ENCODE measurements around the gene STT3A.
A peak's percentile ranks its signal among the peaks of the same experiment; 100 is the strongest.

The STT3A gene

GRCh38 chr11:125623064-125623463 lies 30.4 kb downstream of the STT3A start:
- Histone ChIP-seq H3K4me3 (ENCODE audit: low read length in 2 of 2) (no peak overlapping the region), H3K27ac (ENCODE audit: low read length) (no peak overlapping the region), H3K9ac (ENCODE audit: low read length in 2 of 2) (no peak overlapping the region), H3K27me3 (ENCODE audit: control insufficient read depth in 1 of 2, insufficient read depth in 2 of 2, low read length in 2 of 2) (no peaks in the 10 kb centered on the region), H3K9me3 (ENCODE audit: control insufficient read depth in 2 of 2, low read length in 2 of 2) (no peaks in the 10 kb centered on the region), H3K4me1 (ENCODE audit: control insufficient read depth, insufficient read depth, low read length) (peaks cover 16% of the 10 kb centered on the region), H3K36me3 (ENCODE audit: control insufficient read depth in 2 of 2, insufficient read depth in 2 of 2, low read length in 2 of 2) (peaks cover 19 to 32% of the 10 kb centered on the region in 2 donors)

GRCh38 chr11:125624756-125625213 lies 32.1 kb downstream of the STT3A start, which contains the start of gene CHEK1:
Gene CHEK1, plus strand, starts transcription at chr11:125625163. Its CDS starts 1,606 bp downstream, at chr11:125626769.
- Histone ChIP-seq H3K9ac (ENCODE audit: low read length in 2 of 2) (peak within 1 kb of the TSS; percentile 77 to 89), H3K9me3 (ENCODE audit: control insufficient read depth in 2 of 2, low read length in 2 of 2) (no peaks in the 10 kb centered on the region), H3K27me3 (ENCODE audit: control insufficient read depth in 1 of 2, insufficient read depth in 2 of 2, low read length in 2 of 2) (no peaks in the 10 kb centered on the region), H3K36me3 (ENCODE audit: control insufficient read depth in 2 of 2, insufficient read depth in 2 of 2, low read length in 2 of 2) (peaks cover 8 to 18% of the 10 kb centered on the region in 2 donors), H3K27ac (ENCODE audit: low read length) (peak within 1 kb of the TSS; percentile 90), H3K4me3 (ENCODE audit: low read length in 2 of 2) (peak within 1 kb of the TSS; percentile 88 to 91), H3K4me1 (ENCODE audit: control insufficient read depth, insufficient read depth, low read length) (peaks cover 16% of the 10 kb centered on the region)

GRCh38 chr11:125625225-125625629 lies 32.6 kb downstream of the STT3A start:
- Histone ChIP-seq H3K27me3 (ENCODE audit: control insufficient read depth in 1 of 2, insufficient read depth in 2 of 2, low read length in 2 of 2) (no peaks in the 10 kb centered on the region), H3K36me3 (ENCODE audit: control insufficient read depth in 2 of 2, insufficient read depth in 2 of 2, low read length in 2 of 2) (peaks cover 3 to 14% of the 10 kb centered on the region in 2 donors), H3K9me3 (ENCODE audit: control insufficient read depth in 2 of 2, low read length in 2 of 2) (no peaks in the 10 kb centered on the region), H3K9ac (ENCODE audit: low read length in 2 of 2) (peak overlapping the region; percentile 77 to 89), H3K4me3 (ENCODE audit: low read length in 2 of 2) (peak overlapping the region; percentile 88 to 91), H3K4me1 (ENCODE audit: control insufficient read depth, insufficient read depth, low read length) (peaks cover 16% of the 10 kb centered on the region), H3K27ac (ENCODE audit: low read length) (peak overlapping the region; percentile 90)

GRCh38 chr11:125625630-125626287 lies 33.1 kb downstream of the STT3A start:
- H3K27ac ChIP-seq (ENCODE audit: low read length) = peak overlapping the region; percentile 90
- no peaks in the 10 kb centered on the region for H3K27me3 ChIP-seq (ENCODE audit: control insufficient read depth in 1 of 2, insufficient read depth in 2 of 2, low read length in 2 of 2)
- H3K9ac ChIP-seq (ENCODE audit: low read length in 2 of 2) = peak overlapping the region; percentile 77 to 89
- peak overlapping the region; percentile 88 to 91 for H3K4me3 ChIP-seq (ENCODE audit: low read length in 2 of 2)
- H3K36me3 ChIP-seq (ENCODE audit: control insufficient read depth in 2 of 2, insufficient read depth in 2 of 2, low read length in 2 of 2) = peaks cover 0 to 10% of the 10 kb centered on the region in 2 donors
- peaks cover 16% of the 10 kb centered on the region for H3K4me1 ChIP-seq (ENCODE audit: control insufficient read depth, insufficient read depth, low read length)
- no peaks in the 10 kb centered on the region for H3K9me3 ChIP-seq (ENCODE audit: control insufficient read depth in 2 of 2, low read length in 2 of 2)

- Histone ChIP-seq H3K4me1 (ENCODE audit: control insufficient read depth, insufficient read depth, low read length) (peaks cover 16% of the 10 kb centered on the region), H3K4me3 (ENCODE audit: low read length in 2 of 2) (peak overlapping the region; percentile 88 to 91), H3K27me3 (ENCODE audit: control insufficient read depth in 1 of 2, insufficient read depth in 2 of 2, low read length in 2 of 2) (no peaks in the 10 kb centered on the region), H3K9ac (ENCODE audit: low read length in 2 of 2) (peak overlapping the region; percentile 77 to 89), H3K36me3 (ENCODE audit: control insufficient read depth in 2 of 2, insufficient read depth in 2 of 2, low read length in 2 of 2) (peaks cover 0 to 5% of the 10 kb centered on the region in 2 donors), H3K27ac (ENCODE audit: low read length) (peak overlapping the region; percentile 90), H3K9me3 (ENCODE audit: control insufficient read depth in 2 of 2, low read length in 2 of 2) (no peaks in the 10 kb centered on the region)
These were observed 33.8 kb downstream of the STT3A start for GRCh38 chr11:125626288-125626950.

- H3K27me3 ChIP-seq (ENCODE audit: control insufficient read depth in 1 of 2, insufficient read depth in 2 of 2, low read length in 2 of 2) = no peaks in the 10 kb centered on the region
- no peaks in the 10 kb centered on the region for H3K9me3 ChIP-seq (ENCODE audit: control insufficient read depth in 2 of 2, low read length in 2 of 2)
- no peak overlapping the region for H3K27ac ChIP-seq (ENCODE audit: low read length)
- peak overlapping the region in 1 of 2 donors; percentile 77 for H3K9ac ChIP-seq (ENCODE audit: low read length in 2 of 2)
- peaks cover 16% of the 10 kb centered on the region for H3K4me1 ChIP-seq (ENCODE audit: control insufficient read depth, insufficient read depth, low read length)
- no peaks in the 10 kb centered on the region for H3K36me3 ChIP-seq (ENCODE audit: control insufficient read depth in 2 of 2, insufficient read depth in 2 of 2, low read length in 2 of 2)
- H3K4me3 ChIP-seq (ENCODE audit: low read length in 2 of 2) = no peak overlapping the region
These were observed 34.7 kb downstream of the STT3A start for GRCh38 chr11:125627236-125627910.

- H3K9me3 ChIP-seq (ENCODE audit: control insufficient read depth in 2 of 2, low read length in 2 of 2) = no peaks in the 10 kb centered on the region
These were observed 45.2 kb downstream of the STT3A start for GRCh38 chr11:125637840-125638239.

GRCh38 chr11:125638315-125638714 lies 45.7 kb downstream of the STT3A start:
- Histone ChIP-seq H3K9me3 (ENCODE audit: control insufficient read depth in 2 of 2, low read length in 2 of 2) (no peaks in the 10 kb centered on the region), H3K9ac (ENCODE audit: low read length in 2 of 2) (no peak overlapping the region), H3K27me3 (ENCODE audit: control insufficient read depth in 1 of 2, insufficient read depth in 2 of 2, low read length in 2 of 2) (no peaks in the 10 kb centered on the region), H3K4me1 (ENCODE audit: control insufficient read depth, insufficient read depth, low read length) (no peaks in the 10 kb centered on the region), H3K36me3 (ENCODE audit: control insufficient read depth in 2 of 2, insufficient read depth in 2 of 2, low read length in 2 of 2) (peaks cover 0 to 4% of the 10 kb centered on the region in 2 donors), H3K27ac (ENCODE audit: low read length) (no peak overlapping the region), H3K4me3 (ENCODE audit: low read length in 2 of 2) (no peak overlapping the region)

More at GRCh38 chr11:125637840-125638239, 45.2 kb downstream of the STT3A start:
- no peaks in the 10 kb centered on the region for H3K4me1 ChIP-seq (ENCODE audit: control insufficient read depth, insufficient read depth, low read length)
- no peak overlapping the region for H3K27ac ChIP-seq (ENCODE audit: low read length)
- no peak overlapping the region for H3K4me3 ChIP-seq (ENCODE audit: low read length in 2 of 2)
- H3K27me3 ChIP-seq (ENCODE audit: control insufficient read depth in 1 of 2, insufficient read depth in 2 of 2, low read length in 2 of 2) = no peaks in the 10 kb centered on the region
- no peak overlapping the region for H3K9ac ChIP-seq (ENCODE audit: low read length in 2 of 2)
- peaks cover 0 to 4% of the 10 kb centered on the region in 2 donors for H3K36me3 ChIP-seq (ENCODE audit: control insufficient read depth in 2 of 2, insufficient read depth in 2 of 2, low read length in 2 of 2)

- Histone ChIP-seq H3K27ac (ENCODE audit: low read length) (no peak overlapping the region), H3K9me3 (ENCODE audit: control insufficient read depth in 2 of 2, low read length in 2 of 2) (no peaks in the 10 kb centered on the region), H3K4me1 (ENCODE audit: control insufficient read depth, insufficient read depth, low read length) (no peaks in the 10 kb centered on the region), H3K9ac (ENCODE audit: low read length in 2 of 2) (no peak overlapping the region), H3K4me3 (ENCODE audit: low read length in 2 of 2) (no peak overlapping the region), H3K36me3 (ENCODE audit: control insufficient read depth in 2 of 2, insufficient read depth in 2 of 2, low read length in 2 of 2) (no peaks in the 10 kb centered on the region), H3K27me3 (ENCODE audit: control insufficient read depth in 1 of 2, insufficient read depth in 2 of 2, low read length in 2 of 2) (no peaks in the 10 kb centered on the region)
These were observed 53.2 kb downstream of the STT3A start for GRCh38 chr11:125645871-125646270.

GRCh38 chr11:125649465-125650166 lies 57.0 kb downstream of the STT3A start:
- H3K36me3 ChIP-seq (ENCODE audit: control insufficient read depth in 2 of 2, insufficient read depth in 2 of 2, low read length in 2 of 2) = no peaks in the 10 kb centered on the region
- no peaks in the 10 kb centered on the region for H3K9me3 ChIP-seq (ENCODE audit: control insufficient read depth in 2 of 2, low read length in 2 of 2)
- H3K4me3 ChIP-seq (ENCODE audit: low read length in 2 of 2) = no peak overlapping the region
- H3K27me3 ChIP-seq (ENCODE audit: control insufficient read depth in 1 of 2, insufficient read depth in 2 of 2, low read length in 2 of 2) = no peaks in the 10 kb centered on the region
- H3K4me1 ChIP-seq (ENCODE audit: control insufficient read depth, insufficient read depth, low read length) = no peaks in the 10 kb centered on the region
- H3K27ac ChIP-seq (ENCODE audit: low read length) = no peak overlapping the region
- H3K9ac ChIP-seq (ENCODE audit: low read length in 2 of 2) = no peak overlapping the region
